ENCODE results near the gene TNNC1. TPM values are rescaled to one million over a fixed set of nuclear protein-coding genes. Genes with fewer than 3 reads are reported as not detected.
A peak's percentile ranks its signal among the peaks of the same experiment; 100 is the strongest.

Gene TNNC1
- 0.19 TPM for total RNA-seq (2013)
- polyA plus RNA-seq (not detected), polyA minus RNA-seq (not detected in 2 replicates), total RNA-seq (0 to 0.20 (median 0.05) reads per million in 11 experiments)

- H3K4me1 Mint-ChIP-seq, result peaks cover 33% of the 10 kb centered on the region
- TF ChIP-seq, protein P1, sequence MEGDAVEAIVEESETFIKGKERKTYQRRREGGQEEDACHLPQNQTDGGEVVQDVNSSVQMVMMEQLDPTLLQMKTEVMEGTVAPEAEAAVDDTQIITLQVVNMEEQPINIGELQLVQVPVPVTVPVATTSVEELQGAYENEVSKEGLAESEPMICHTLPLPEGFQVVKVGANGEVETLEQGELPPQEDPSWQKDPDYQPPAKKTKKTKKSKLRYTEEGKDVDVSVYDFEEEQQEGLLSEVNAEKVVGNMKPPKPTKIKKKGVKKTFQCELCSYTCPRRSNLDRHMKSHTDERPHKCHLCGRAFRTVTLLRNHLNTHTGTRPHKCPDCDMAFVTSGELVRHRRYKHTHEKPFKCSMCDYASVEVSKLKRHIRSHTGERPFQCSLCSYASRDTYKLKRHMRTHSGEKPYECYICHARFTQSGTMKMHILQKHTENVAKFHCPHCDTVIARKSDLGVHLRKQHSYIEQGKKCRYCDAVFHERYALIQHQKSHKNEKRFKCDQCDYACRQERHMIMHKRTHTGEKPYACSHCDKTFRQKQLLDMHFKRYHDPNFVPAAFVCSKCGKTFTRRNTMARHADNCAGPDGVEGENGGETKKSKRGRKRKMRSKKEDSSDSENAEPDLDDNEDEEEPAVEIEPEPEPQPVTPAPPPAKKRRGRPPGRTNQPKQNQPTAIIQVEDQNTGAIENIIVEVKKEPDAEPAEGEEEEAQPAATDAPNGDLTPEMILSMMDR (IDR thresholded peaks at IDR 0.05), result no peak
- H3K27ac Mint-ChIP-seq, result peak within 1 kb of the TSS; percentile 80 to 94 (median 92)
Observed at GRCh38 chr3:52453496-52454249, at the start of gene TNNC1. Gene TNNC1 (minus strand): TSS chr3:52454041. CDS start chr3:52454015, 26 bp downstream.

DNA sequence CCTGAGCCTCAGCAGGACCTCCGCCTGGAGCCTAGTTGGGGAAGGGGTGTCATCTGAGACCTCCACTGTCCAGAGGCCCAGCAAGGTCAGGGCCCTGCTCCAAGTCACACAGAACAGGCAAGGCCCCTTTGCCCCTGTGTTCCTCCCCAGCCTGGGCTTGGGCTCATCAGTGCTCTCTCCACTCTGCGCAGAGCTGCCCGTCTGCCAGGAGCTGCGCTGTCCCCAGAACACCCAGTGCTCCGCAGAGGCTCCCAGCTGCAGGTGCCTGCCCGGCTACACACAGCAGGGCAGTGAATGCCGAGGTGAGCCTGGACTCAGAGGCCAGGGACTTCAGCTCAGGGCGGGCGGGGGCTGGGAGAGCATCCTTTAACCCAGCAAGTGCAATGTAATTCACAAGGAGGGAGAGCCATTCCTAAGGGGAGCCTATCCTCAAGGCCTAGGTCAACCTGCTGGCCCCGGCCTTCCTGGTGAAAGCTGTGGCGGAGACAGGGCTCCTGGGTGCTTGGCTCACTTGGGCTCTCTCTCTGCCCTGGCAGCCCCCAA, 49.0 kb upstream of the TNNC1 start:
- DNase-seq, result no peak
- H3K79me2 ChIP-seq (ENCODE audit: insufficient read depth, low read length), result peaks cover 19% of the 10 kb centered on the region
- H3K36me3 Mint-ChIP-seq, result peaks cover 52 to 77% of the 10 kb centered on the region in 2 donors
- WGBS (ENCODE audit: insufficient coverage), result 96% methylated on average over 11 of the region's 11 CpGs
- no peak overlapping the region for H3K9ac ChIP-seq (ENCODE audit: insufficient read depth, low read length, poor library complexity, severe bottlenecking)
- intact Hi-C loops (cut with micrococcal nuclease), result no loop called here
- peaks cover 66 to 68% of the 10 kb centered on the region in 2 donors for H3K36me3 ChIP-seq (replicated peaks in 1 of 2; ENCODE audit: control insufficient read depth in 1 of 2, insufficient read depth in 2 of 2, low read length in 2 of 2)
- H3K4me3 Mint-ChIP-seq, result no peak overlapping the region
- H3K27ac Mint-ChIP-seq, result no peak overlapping the region
- H3K4me3 ChIP-seq (replicated peaks in 1 of 3; ENCODE audit: low read depth in 2 of 3, low read length in 3 of 3), result no peak overlapping the region
- no peaks in the 10 kb centered on the region for H3K27me3 ChIP-seq (ENCODE audit: control insufficient read depth in 2 of 2, insufficient read depth in 2 of 2, low read length in 2 of 2)
- no peaks in the 10 kb centered on the region for H3K9me3 ChIP-seq (replicated peaks in 1 of 2; ENCODE audit: control insufficient read depth in 1 of 2, insufficient read depth in 1 of 2, low read length in 2 of 2)
- no peak overlapping the region for H3K4me2 ChIP-seq (replicated peaks; ENCODE audit: extremely low read depth, low read length, poor library complexity, severe bottlenecking)
- TF ChIP-seq, protein P1 (IDR thresholded peaks at IDR 0.05), result no peak
- no peaks in the 10 kb centered on the region for H3K9me3 Mint-ChIP-seq
- no peak overlapping the region for H2AFZ ChIP-seq (ENCODE audit: insufficient read depth, low read depth, low read length, poor library complexity, severe bottlenecking)
- peaks cover 34% of the 10 kb centered on the region in 2 donors for H3K4me1 ChIP-seq (ENCODE audit: control insufficient read depth in 1 of 2, insufficient read depth in 2 of 2, low read length in 2 of 2)
- H4K20me1 ChIP-seq (ENCODE audit: insufficient read depth, low read length), result peaks cover 3% of the 10 kb centered on the region
- peaks cover 31% of the 10 kb centered on the region for H3K4me1 Mint-ChIP-seq
- no peak overlapping the region for H3K27ac ChIP-seq (ENCODE audit: low read depth in 1 of 2, low read length in 2 of 2)
- peaks cover 0 to 3% (median 0%) of the 10 kb centered on the region in 3 donors for H3K27me3 Mint-ChIP-seq (ENCODE audit: low read depth in 3 of 3)

More at GRCh38 chr3:52453496-52454249, at the start of gene TNNC1:
- WGBS (ENCODE audit: insufficient coverage), result 76% methylated on average over 11 of the region's 16 CpGs
- H2AFZ ChIP-seq (ENCODE audit: insufficient read depth, low read depth, low read length, poor library complexity, severe bottlenecking), result peak within 1 kb of the TSS; percentile 97
- intact Hi-C loops (cut with micrococcal nuclease), result no loop called here
- peak within 1 kb of the TSS; percentile 57 to 94 for H3K27ac ChIP-seq (ENCODE audit: low read depth in 1 of 2, low read length in 2 of 2)
- Mint-ChIP-seq H3K4me3 (peak within 1 kb of the TSS; percentile 90 to 92), H3K36me3 (peaks cover 7 to 17% of the 10 kb centered on the region in 2 donors), H3K9me3 (peaks cover 0 to 9% (median 3%) of the 10 kb centered on the region in 7 donors), H3K27me3 (ENCODE audit: low read depth in 3 of 3) (peaks cover 0 to 3% (median 0%) of the 10 kb centered on the region in 3 donors)
- H3K4me3 ChIP-seq (replicated peaks in 1 of 3; ENCODE audit: low read depth in 2 of 3, low read length in 3 of 3), result peak within 1 kb of the TSS; percentile 81 to 91 (median 89)
- H3K79me2 ChIP-seq (ENCODE audit: insufficient read depth, low read length), result peaks cover 33% of the 10 kb centered on the region
- peaks cover 27 to 31% of the 10 kb centered on the region in 2 donors for H3K4me1 ChIP-seq (ENCODE audit: control insufficient read depth in 1 of 2, insufficient read depth in 2 of 2, low read length in 2 of 2)
- no peak for DNase-seq
- peaks cover 7 to 11% of the 10 kb centered on the region in 2 donors for H3K36me3 ChIP-seq (replicated peaks in 1 of 2; ENCODE audit: control insufficient read depth in 1 of 2, insufficient read depth in 2 of 2, low read length in 2 of 2)
- peak within 1 kb of the TSS; percentile 96 for H3K4me2 ChIP-seq (replicated peaks; ENCODE audit: extremely low read depth, low read length, poor library complexity, severe bottlenecking)
- peak within 1 kb of the TSS; percentile 85 for H3K9ac ChIP-seq (ENCODE audit: insufficient read depth, low read length, poor library complexity, severe bottlenecking)
- no peaks in the 10 kb centered on the region for H3K9me3 ChIP-seq (replicated peaks in 1 of 2; ENCODE audit: control insufficient read depth in 1 of 2, insufficient read depth in 1 of 2, low read length in 2 of 2)
- peaks cover 16% of the 10 kb centered on the region for H4K20me1 ChIP-seq (ENCODE audit: insufficient read depth, low read length)
- H3K27me3 ChIP-seq (ENCODE audit: control insufficient read depth in 2 of 2, insufficient read depth in 2 of 2, low read length in 2 of 2), result no peaks in the 10 kb centered on the region
